Right lobe of liver (tissue), 6 donors: Measurements from ENCODE around the gene STK17B. TPM values are rescaled to one million over a fixed set of nuclear protein-coding genes. Genes with fewer than 3 reads are reported as not detected.

ENCODE experiments used
- ATAC-seq, 4 donors: fragments of 200-7000 bp; cut with Tn5 transposase; one replicate each; pipeline ENCODE4 v1.9.1; 2020; ENCODE audit warnings: mild to moderate bottlenecking in 4 of 4, moderate library complexity in 4 of 4
- DNase-seq, 3 donors: peaks; one replicate each; pipeline ENCODE4 v3.0.0-alpha.2; 2020
- H3K27ac ChIP-seq, 3 donors: fragments of 200-600 bp; one replicate each; pipeline ENCODE4 v1.8.0; 2022
- H3K27me3 ChIP-seq, 2 donors: fragments of 200-600 bp; one replicate each; pipeline ENCODE4 v1.8.0; 2022
- H3K36me3 ChIP-seq, 4 donors: fragments of 200-600 bp; sonication (generic) in 1 of 4; one replicate each; pipeline versions ENCODE4 v1.5.1 to v1.8.0; 2017 to 2022; ENCODE audit warnings: control low read depth in 1 of 4
- H3K4me1 ChIP-seq, 4 donors: fragments of 200-600 bp; sonication (generic) in 1 of 4; one replicate each; pipeline versions ENCODE4 v1.5.1 to v1.8.0; 2017 to 2022; ENCODE audit warnings: control low read depth in 1 of 4
- H3K4me3 ChIP-seq, 3 donors: fragments of 200-600 bp; one replicate each; pipeline ENCODE4 v1.8.0; 2022
- H3K9me3 ChIP-seq, 4 donors: fragments of 200-600 bp; sonication (generic) in 1 of 4; one replicate each; pipeline versions ENCODE4 v1.5.1 to v1.8.0; 2017 to 2022; ENCODE audit warnings: control low read depth in 1 of 4
- CTCF ChIP-seq, 4 donors: fragments of 200-600 bp in 3 of 4; fragments of 450-650 bp in 1 of 4; IDR thresholded peaks; one replicate each; pipeline versions ENCODE4 v1.5.1 to v1.8.0; 2016 to 2022; ENCODE audit warnings: antibody characterized with exemption in 4 of 4, mild to moderate bottlenecking in 2 of 4
- POLR2A ChIP-seq: fragments of 450-650 bp; IDR thresholded peaks from one replicate; pipeline ENCODE4 v1.6.1; 2017; ENCODE audit warnings: antibody characterized with exemption, mild to moderate bottlenecking
- whole genome bisulfite sequencing: methylation state at CpG from one replicate; pipeline ENCODE4 v1.1.6; 2018; ENCODE audit warnings: low coverage, low lambda C conversion rate; ENCODE audit not compliant: insufficient coverage; ENCODE audit errors: missing lambda C conversion rate; 5-methylcytosine and 5-hydroxymethylcytosine counted together
- intact Hi-C, 2 donors: fragments of 100-400 bp; cut with DNase I; formaldehyde crosslinking; loops; one replicate each; pipeline versions ENCODE4 v1.11.2 to v1.14.1; 2022
- total RNA-seq, 6 experiments: library from RNA; depleted of rRNA in 2 of 6; stranded (reverse); fragments of >200 nt in 2 of 6; fragmentation: NEBNext Ultra II Directional in 3 of 6; extraction: Animal tissue kit (Norgen Biotek cat#: 25700) in 3 of 6; gene quantifications; one replicate each; pipeline versions ENCODE4 v1.1.0 to v1.2.4, GENCODE V29; 2016 to 2023
- donor health status: DM: no; HTN: yes; CAD: no.
- donor health status: DM: no; HTN: no; CAD: no.
- donor health status: DM: no; HTN: no; CAD: no.
- donor health status: DM: no; HTN: yes; CAD: no.
- donor health status: DM: no; HTN: yes; CAD: no.

STK17B gene
- total RNA-seq, 6 experiments from 2014 or later = 1.7 to 8.7 (median 5.1) TPM

- Histone ChIP-seq H3K9me3 (no peaks in the 10 kb centered on the region), H3K4me3 (no peak overlapping the region), H3K27ac (peak overlapping the region in 1 of 3 donors; percentile 19), H3K4me1 (no peaks in the 10 kb centered on the region), H3K27me3 (no peaks in the 10 kb centered on the region), H3K36me3 (no peaks in the 10 kb centered on the region)
- 44% methylated on average over 4 of the region's 4 CpGs for WGBS
- no peak for DNase-seq
- no peak for TF ChIP-seq CTCF (IDR thresholded peaks at IDR 0.05)
- TF ChIP-seq POLR2A = no peak
- ATAC-seq = peak in 2 of 4 donors; percentile 14 to 22
- intact Hi-C loops = no loop called here
These were observed 10.4 kb downstream of the STK17B start for GRCh38 chr2:196160946-196161345.

GRCh38 chr2:196160101-196160500, 11.3 kb downstream of the STK17B start:
- no peak for DNase-seq
- intact Hi-C loops = no loop called here
- Histone ChIP-seq H3K27me3 (no peaks in the 10 kb centered on the region), H3K4me1 (no peaks in the 10 kb centered on the region), H3K9me3 (no peaks in the 10 kb centered on the region), H3K36me3 (no peaks in the 10 kb centered on the region), H3K27ac (peak overlapping the region in 1 of 3 donors; percentile 19), H3K4me3 (peak overlapping the region in 1 of 3 donors; percentile 0)
- ATAC-seq = peak; percentile 58 to 86 (median 76)
- 38% methylated on average over 3 of the region's 3 CpGs for WGBS
- TF ChIP-seq POLR2A (peak; percentile 38), CTCF (IDR thresholded peaks at IDR 0.05) (no peak)

- no peak for TF ChIP-seq CTCF (IDR thresholded peaks at IDR 0.05)
- no peak for TF ChIP-seq POLR2A
- peaks cover 0 to 1% (median 0%) of the 10 kb centered on the region in 4 donors for H3K36me3 ChIP-seq
- H3K27ac ChIP-seq = peak overlapping the region in 1 of 3 donors; percentile 26
- peak overlapping the region in 1 of 3 donors; percentile 0 for H3K4me3 ChIP-seq
- no peaks in the 10 kb centered on the region for H3K27me3 ChIP-seq
- no peaks in the 10 kb centered on the region for H3K4me1 ChIP-seq
- H3K9me3 ChIP-seq = no peaks in the 10 kb centered on the region
- ATAC-seq (peak in 1 of 4 donors; percentile 10), DNase-seq (no peak)
- intact Hi-C loops = no loop called here
- 59% methylated on average over 5 of the region's 5 CpGs for WGBS
These were observed 12.0 kb downstream of the STK17B start for GRCh38 chr2:196159221-196159892.

GRCh38 chr2:196155575-196155974, 15.8 kb downstream of the STK17B start:
- H3K27ac ChIP-seq = no peak overlapping the region
- ATAC-seq (no peak), DNase-seq (no peak)
- H3K27me3 ChIP-seq = no peaks in the 10 kb centered on the region
- peaks cover 0 to 1% (median 0%) of the 10 kb centered on the region in 4 donors for H3K36me3 ChIP-seq
- no peaks in the 10 kb centered on the region for H3K4me1 ChIP-seq
- TF ChIP-seq POLR2A = no peak
- no peak for TF ChIP-seq CTCF (IDR thresholded peaks at IDR 0.05)
- 22% methylated on average over 2 of the region's 2 CpGs for WGBS
- no peaks in the 10 kb centered on the region for H3K9me3 ChIP-seq
- intact Hi-C loops = no loop called here
- no peak overlapping the region for H3K4me3 ChIP-seq
